A673 (cell line): Measurements from ENCODE around the gene TMEM161B. TPM values are rescaled to one million over a fixed set of nuclear protein-coding genes. Genes with fewer than 3 reads are reported as not detected.
"Not testable (repeated sequence)": the region's sequence is repeated elsewhere in the genome, so short reads cannot be mapped to it uniquely, and the experiment has no call there.

Experiments
- BruUV-seq: library from RNA; stranded (reverse); fragments of 400-500 nt; replicated peaks from 2 replicates; lab custom pipeline; 2021; lab: Mats Ljungman, UMichigan
- CTCF ChIA-PET: fragments of 300-600 bp; sonication (Branson Sonifier 250); formaldehyde crosslinking; loops from one replicate; lab custom pipeline; 2022; ENCODE audit warnings: antibody characterized with exemption; lab: Charles Lee
- POLR2A ChIA-PET: fragments of 300-600 bp; sonication (Branson Sonifier 250); formaldehyde crosslinking; loops from one replicate; lab custom pipeline; 2022; ENCODE audit warnings: antibody characterized with exemption; ENCODE audit not compliant: low non-redundant PET; lab: Charles Lee
- DNase-seq: peaks from one replicate; pipeline ENCODE4 v3.0.0-alpha.2; 2015; ENCODE audit warnings: low spot score
- H3K27ac ChIP-seq: fragments of 200-600 bp; sonication (generic); 2 replicates; pipeline ENCODE4 v1.5.1; 2016; ENCODE audit warnings: mixed run types, low read depth, mild to moderate bottlenecking, mixed read lengths, antibody characterized with exemption, low read length; ENCODE audit not compliant: poor library complexity, severe bottlenecking
- H3K27me3 ChIP-seq: fragments of 200-600 bp; sonication (generic); replicated peaks from 2 replicates; pipeline ENCODE4 v1.6.1; 2017; ENCODE audit warnings: mixed run types, low read depth, mild to moderate bottlenecking, mixed read lengths, antibody characterized with exemption, low read length; ENCODE audit not compliant: insufficient read depth, poor library complexity
- H3K36me3 ChIP-seq: fragments of 200-600 bp; sonication (generic); 2 replicates; pipeline ENCODE4 v1.6.1; 2016; ENCODE audit warnings: mixed run types, mild to moderate bottlenecking, mixed read lengths, antibody characterized with exemption, low read length; ENCODE audit not compliant: insufficient read depth, poor library complexity, severe bottlenecking
- H3K4me1 ChIP-seq: fragments of 200-600 bp; sonication (generic); 2 replicates; pipeline ENCODE4 v1.6.1; 2017; ENCODE audit warnings: mixed run types, mild to moderate bottlenecking, mixed read lengths, antibody characterized with exemption, low read length; ENCODE audit not compliant: insufficient read depth, poor library complexity, severe bottlenecking
- H3K4me3 ChIP-seq: fragments of 200-600 bp; sonication (generic); 2 replicates; pipeline ENCODE4 v1.5.1; 2016; ENCODE audit warnings: low read depth, mixed run types, mild to moderate bottlenecking, mixed read lengths, low read length; ENCODE audit not compliant: poor library complexity, severe bottlenecking
- H3K9me3 ChIP-seq: fragments of 200-600 bp; sonication (generic); 2 replicates; pipeline ENCODE4 v1.6.1; 2016; ENCODE audit warnings: mixed run types, low read depth, mild to moderate bottlenecking, mixed read lengths, antibody characterized with exemption, low read length; ENCODE audit not compliant: poor library complexity, severe bottlenecking
- CTCF ChIP-seq: fragments of 300-800, 200-600 bp; sonication (generic); conservative IDR thresholded peaks from 2 replicates; pipeline ENCODE4 v1.5.1; 2017; ENCODE audit warnings: low read depth, mild to moderate bottlenecking, antibody characterized with exemption, low read length, moderate library complexity, mixed read lengths
- EZH2 ChIP-seq: fragments of 200-600 bp; sonication (generic); IDR thresholded peaks from 2 replicates; pipeline ENCODE4 v1.6.1; 2017; ENCODE audit warnings: borderline replicate concordance, low read depth, mild to moderate bottlenecking, mixed read lengths, antibody characterized with exemption, low read length; ENCODE audit not compliant: poor library complexity, severe bottlenecking
- intact Hi-C: fragments of 100-400 bp; cut with micrococcal nuclease; formaldehyde crosslinking; loops from one replicate; pipeline ENCODE4 v1.10.0; 2022; ENCODE audit not compliant: unreplicated experiment
- total RNA-seq: library from RNA; stranded (reverse); gene quantifications from 2 replicates; pipeline ENCODE4 v1.2.3, GENCODE V29; 2021

The TMEM161B gene
- total RNA-seq, 1 experiment from 2014 or later = 20.7 TPM

- BruUV-seq = no TSS peak
- POLR2A ChIA-PET = interaction anchor here (0.6 kb wide), 1 partner anchor 17 kb away, joined by 3 read pairs; no protein-coding TSS in a partner anchor
- no peaks in the 10 kb centered on the region for H3K36me3 ChIP-seq
- CTCF ChIA-PET = interaction anchor here (0.6 kb wide), 1 partner anchor 104 kb away, joined by 7 read pairs; no protein-coding TSS in a partner anchor
- intact Hi-C loops = no loop called here
- H3K9me3 ChIP-seq = no peaks in the 10 kb centered on the region
- no peak for DNase-seq
- no peaks in the 10 kb centered on the region for H3K27me3 ChIP-seq
- no peak overlapping the region for H3K27ac ChIP-seq
- TF ChIP-seq EZH2 = no peak
- TF ChIP-seq CTCF = no peak
- no peak overlapping the region for H3K4me3 ChIP-seq
- H3K4me1 ChIP-seq = peaks cover 12% of the 10 kb centered on the region
Measured at GRCh38 chr5:88245241-88245892, 23.3 kb downstream of the TMEM161B start.

- no TSS peak for BruUV-seq
- Histone ChIP-seq H3K4me1 (peaks cover 17% of the 10 kb centered on the region), H3K27me3 (no peaks in the 10 kb centered on the region), H3K27ac (no peak overlapping the region), H3K9me3 (no peaks in the 10 kb centered on the region), H3K4me3 (no peak overlapping the region), H3K36me3 (no peaks in the 10 kb centered on the region)
- no peak for DNase-seq
- TF ChIP-seq EZH2 (no peak), CTCF (no peak)
- ChIA-PET CTCF (no interaction called here), POLR2A (no interaction called here)
- intact Hi-C loops = no loop called here
Measured at GRCh38 chr5:88244686-88245085, 24.0 kb downstream of the TMEM161B start.

- peaks cover 28% of the 10 kb centered on the region for H3K4me1 ChIP-seq
- H3K36me3 ChIP-seq, H3K9me3 ChIP-seq, H3K27me3 ChIP-seq, H3K4me3 ChIP-seq, POLR2A ChIA-PET, intact Hi-C loops, H3K27ac ChIP-seq, CTCF ChIA-PET, BruUV-seq: not testable (repeated sequence)
- DNase-seq = peak; percentile 74
Measured at GRCh38 chr5:88243493-88243892, 25.2 kb downstream of the TMEM161B start.

GRCh38 chr5:88238732-88239131, 29.9 kb downstream of the TMEM161B start:
- H3K4me1 ChIP-seq = peaks cover 34% of the 10 kb centered on the region
- H3K36me3 ChIP-seq = no peaks in the 10 kb centered on the region
- H3K9me3 ChIP-seq = no peaks in the 10 kb centered on the region
- no peak for TF ChIP-seq CTCF
- TF ChIP-seq EZH2 = no peak
- BruUV-seq = no TSS peak
- H3K27ac ChIP-seq = no peak overlapping the region
- no peaks in the 10 kb centered on the region for H3K27me3 ChIP-seq
- no peak for DNase-seq
- no peak overlapping the region for H3K4me3 ChIP-seq
- ChIA-PET CTCF (no interaction called here), POLR2A (no interaction called here)
- intact Hi-C loops = no loop called here
